CD4-positive, alpha-beta T cell (primary cell): Measurements from ENCODE around the gene WWC2. TPM values are rescaled to one million over a fixed set of nuclear protein-coding genes. Genes with fewer than 3 reads are reported as not detected.

Source experiments
- ATAC-seq: fragments of 200-7000 bp; cut with Tn5 transposase; one replicate; pipeline ENCODE4 v1.10.0; 2022; ENCODE audit warnings: mild to moderate bottlenecking; ENCODE audit not compliant: poor library complexity
- CTCF ChIA-PET: fragments of 350-600 bp; sonication (Branson Sonifier 250); formaldehyde crosslinking; loops from one replicate; lab custom pipeline; 2021; ENCODE audit warnings: antibody characterized with exemption, inconsistent platforms; lab: Charles Lee
- POLR2A ChIA-PET: fragments of 350-600 bp; sonication (Branson Sonifier 250); formaldehyde crosslinking; loops from one replicate; lab custom pipeline; 2021; ENCODE audit warnings: antibody characterized with exemption, inconsistent platforms; lab: Charles Lee
- DNase-seq, 14 experiments: peaks; one replicate each; pipeline ENCODE4 v3.0.0-alpha.2; 2013 to 2020; ENCODE audit warnings: mixed read lengths in 2 of 14
- H3K27ac ChIP-seq, 2 donors: one replicate each; pipeline versions ENCODE4 v1.5.1 to v1.7.0; 2013; ENCODE audit warnings: low read length in 2 of 2, low read depth in 1 of 2, mild to moderate bottlenecking in 1 of 2
- H3K27me3 ChIP-seq, 2 experiments: 1 replicate in 1 of 2; 2 replicates in 1 of 2; pipeline versions ENCODE4 v1.6.1 to v1.7.0; 2013; ENCODE audit warnings: low read length in 2 of 2, control low read depth in 1 of 2, mild to moderate bottlenecking in 1 of 2, moderate library complexity in 1 of 2; ENCODE audit not compliant: insufficient read depth in 2 of 2, control insufficient read depth in 1 of 2
- H3K36me3 ChIP-seq: one replicate; pipeline ENCODE4 v1.6.1; 2013; ENCODE audit warnings: low read length, control low read depth; ENCODE audit not compliant: insufficient read depth
- H3K4me1 ChIP-seq: one replicate; pipeline ENCODE4 v1.6.1; 2013; ENCODE audit warnings: low read length, control low read depth; ENCODE audit not compliant: insufficient read depth
- H3K4me3 ChIP-seq: one replicate; pipeline ENCODE4 v1.5.1; 2013; ENCODE audit warnings: mild to moderate bottlenecking, low read length, moderate library complexity
- H3K9me3 ChIP-seq, 2 experiments: 1 replicate in 1 of 2; 2 replicates in 1 of 2; pipeline versions ENCODE4 v1.6.1 to v1.7.0; 2013; ENCODE audit warnings: low read length in 2 of 2, mild to moderate bottlenecking in 2 of 2, control low read depth in 1 of 2, moderate library complexity in 1 of 2; ENCODE audit not compliant: control insufficient read depth in 1 of 2, insufficient read depth in 1 of 2
- H3K27ac Mint-ChIP-seq: one replicate; pipeline ENCODE4 v1.8.0; 2020; ENCODE audit warnings: mixed read lengths
- H3K27me3 Mint-ChIP-seq: one replicate; pipeline ENCODE4 v1.8.0; 2021; ENCODE audit warnings: mixed read lengths
- H3K36me3 Mint-ChIP-seq: one replicate; pipeline ENCODE4 v1.8.0; 2021; ENCODE audit warnings: low read depth, mixed read lengths
- H3K4me1 Mint-ChIP-seq: one replicate; pipeline ENCODE4 v1.8.0; 2021; ENCODE audit warnings: low read depth, mixed read lengths
- H3K4me3 Mint-ChIP-seq: one replicate; pipeline ENCODE4 v1.8.0; 2020; ENCODE audit warnings: mild to moderate bottlenecking, mixed read lengths
- H3K9me3 Mint-ChIP-seq: one replicate; pipeline ENCODE4 v1.8.0; 2020; ENCODE audit warnings: mixed read lengths
- intact Hi-C, 2 experiments: fragments of 100-400 bp; cut with DNase I in 1 of 2; cut with micrococcal nuclease in 1 of 2; formaldehyde crosslinking; loops; one replicate each; pipeline versions ENCODE4 v1.15.1 to v1.9.0; 2023 to 2025; cut with DNase I, micrococcal nuclease
- total RNA-seq, 174 experiments: library from RNA in 2 of 174; stranded (reverse) in 2 of 174; gene quantifications; one replicate each; pipeline ENCODE4 v1.2.3 and lab custom pipeline; 2021 to 2026
- TF ChIP-seq, protein P1 (sequence below): fragments of 200-600 bp; IDR thresholded peaks from one replicate; pipeline ENCODE4 v1.8.0; 2022; ENCODE audit warnings: antibody characterized with exemption, mild to moderate bottlenecking

Gene WWC2
- total RNA-seq, 2 experiments from 2014 or later = 4.1 to 4.9 TPM

DNA sequence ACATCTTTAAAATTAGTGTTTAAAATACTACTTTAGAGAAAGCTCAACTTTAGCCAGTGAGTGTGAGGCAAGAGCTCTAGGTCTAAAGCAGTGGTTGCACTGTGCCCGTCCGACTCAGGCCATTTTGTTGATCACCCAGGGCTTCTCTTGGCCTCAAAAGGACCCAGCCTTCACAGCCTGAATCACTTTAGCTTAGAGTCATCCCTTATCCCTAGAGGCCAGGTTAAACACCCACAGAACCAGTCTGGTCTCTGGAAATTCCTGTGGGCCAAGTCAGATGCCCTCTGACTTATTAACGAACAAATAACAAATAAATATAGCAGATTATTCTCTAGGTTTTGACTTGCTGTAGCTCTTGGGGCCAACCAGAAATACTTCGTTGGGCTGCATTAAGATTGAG lies 102.3 kb downstream of the WWC2 start:
- no peak for ATAC-seq
- H3K27ac ChIP-seq = no peak overlapping the region
- CTCF ChIA-PET = no interaction called here
- no peaks in the 10 kb centered on the region for H3K9me3 Mint-ChIP-seq
- POLR2A ChIA-PET = no interaction called here
- H3K4me1 Mint-ChIP-seq = no peaks in the 10 kb centered on the region
- TF ChIP-seq, protein P1, sequence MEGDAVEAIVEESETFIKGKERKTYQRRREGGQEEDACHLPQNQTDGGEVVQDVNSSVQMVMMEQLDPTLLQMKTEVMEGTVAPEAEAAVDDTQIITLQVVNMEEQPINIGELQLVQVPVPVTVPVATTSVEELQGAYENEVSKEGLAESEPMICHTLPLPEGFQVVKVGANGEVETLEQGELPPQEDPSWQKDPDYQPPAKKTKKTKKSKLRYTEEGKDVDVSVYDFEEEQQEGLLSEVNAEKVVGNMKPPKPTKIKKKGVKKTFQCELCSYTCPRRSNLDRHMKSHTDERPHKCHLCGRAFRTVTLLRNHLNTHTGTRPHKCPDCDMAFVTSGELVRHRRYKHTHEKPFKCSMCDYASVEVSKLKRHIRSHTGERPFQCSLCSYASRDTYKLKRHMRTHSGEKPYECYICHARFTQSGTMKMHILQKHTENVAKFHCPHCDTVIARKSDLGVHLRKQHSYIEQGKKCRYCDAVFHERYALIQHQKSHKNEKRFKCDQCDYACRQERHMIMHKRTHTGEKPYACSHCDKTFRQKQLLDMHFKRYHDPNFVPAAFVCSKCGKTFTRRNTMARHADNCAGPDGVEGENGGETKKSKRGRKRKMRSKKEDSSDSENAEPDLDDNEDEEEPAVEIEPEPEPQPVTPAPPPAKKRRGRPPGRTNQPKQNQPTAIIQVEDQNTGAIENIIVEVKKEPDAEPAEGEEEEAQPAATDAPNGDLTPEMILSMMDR = no peak
- no peak overlapping the region for H3K27ac Mint-ChIP-seq
- H3K36me3 Mint-ChIP-seq = no peaks in the 10 kb centered on the region
- no peak for DNase-seq
- no peak overlapping the region for H3K4me3 ChIP-seq
- H3K4me1 ChIP-seq = no peaks in the 10 kb centered on the region
- intact Hi-C loops = no loop called here
- H3K27me3 ChIP-seq = peaks cover 0 to 2% of the 10 kb centered on the region in 2 experiments
- H3K4me3 Mint-ChIP-seq = no peak overlapping the region
- no peaks in the 10 kb centered on the region for H3K27me3 Mint-ChIP-seq
- no peaks in the 10 kb centered on the region for H3K36me3 ChIP-seq
- no peaks in the 10 kb centered on the region for H3K9me3 ChIP-seq

GRCh38 chr4:183202523-183202922 lies 103.5 kb downstream of the WWC2 start:
- H3K4me3 ChIP-seq = no peak overlapping the region
- CTCF ChIA-PET = no interaction called here
- TF ChIP-seq, protein P1 = no peak
- Mint-ChIP-seq H3K9me3 (no peaks in the 10 kb centered on the region), H3K4me1 (no peaks in the 10 kb centered on the region), H3K4me3 (no peak overlapping the region), H3K36me3 (peaks cover 4% of the 10 kb centered on the region), H3K27ac (no peak overlapping the region), H3K27me3 (no peaks in the 10 kb centered on the region)
- DNase-seq = no peak
- H3K4me1 ChIP-seq = no peaks in the 10 kb centered on the region
- no peak overlapping the region for H3K27ac ChIP-seq
- no peaks in the 10 kb centered on the region for H3K9me3 ChIP-seq
- ATAC-seq = no peak
- H3K36me3 ChIP-seq = no peaks in the 10 kb centered on the region
- POLR2A ChIA-PET = no interaction called here
- intact Hi-C loops = no loop called here
- peaks cover 0 to 2% of the 10 kb centered on the region in 2 experiments for H3K27me3 ChIP-seq

DNA sequence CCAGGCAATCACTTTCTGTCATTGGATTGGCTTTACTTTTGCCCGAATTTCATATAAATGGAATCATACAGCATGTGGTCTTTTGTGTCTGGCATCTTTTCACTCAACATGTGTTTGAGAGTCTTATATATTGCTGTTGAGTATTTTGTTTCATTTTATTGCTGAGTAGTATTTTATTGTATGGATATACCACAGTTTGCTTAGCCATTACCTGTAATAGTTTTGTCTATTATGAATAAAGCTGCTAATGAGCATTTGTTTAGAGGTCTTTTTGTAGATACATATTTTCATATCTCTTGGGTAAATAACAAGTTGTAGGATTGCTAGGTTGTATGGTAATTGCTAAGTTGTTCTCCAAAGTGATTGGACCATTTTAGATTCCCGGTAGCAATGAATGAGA lies 105.7 kb downstream of the WWC2 start:
- Histone ChIP-seq H3K36me3 (no peaks in the 10 kb centered on the region), H3K27ac (no peak overlapping the region), H3K27me3 (peaks cover 0 to 2% of the 10 kb centered on the region in 2 experiments), H3K4me3 (no peak overlapping the region), H3K4me1 (no peaks in the 10 kb centered on the region), H3K9me3 (no peaks in the 10 kb centered on the region)
- DNase-seq (no peak), ATAC-seq (no peak)
- ChIA-PET POLR2A (no interaction called here), CTCF (no interaction called here)
- Mint-ChIP-seq H3K27me3 (no peaks in the 10 kb centered on the region), H3K9me3 (no peaks in the 10 kb centered on the region), H3K4me1 (no peaks in the 10 kb centered on the region), H3K36me3 (peaks cover 17% of the 10 kb centered on the region), H3K27ac (no peak overlapping the region), H3K4me3 (no peak overlapping the region)
- TF ChIP-seq, protein P1 = no peak
- intact Hi-C loops = no loop called here
